Measurements from ENCODE around the gene CXCL11.

DNA sequence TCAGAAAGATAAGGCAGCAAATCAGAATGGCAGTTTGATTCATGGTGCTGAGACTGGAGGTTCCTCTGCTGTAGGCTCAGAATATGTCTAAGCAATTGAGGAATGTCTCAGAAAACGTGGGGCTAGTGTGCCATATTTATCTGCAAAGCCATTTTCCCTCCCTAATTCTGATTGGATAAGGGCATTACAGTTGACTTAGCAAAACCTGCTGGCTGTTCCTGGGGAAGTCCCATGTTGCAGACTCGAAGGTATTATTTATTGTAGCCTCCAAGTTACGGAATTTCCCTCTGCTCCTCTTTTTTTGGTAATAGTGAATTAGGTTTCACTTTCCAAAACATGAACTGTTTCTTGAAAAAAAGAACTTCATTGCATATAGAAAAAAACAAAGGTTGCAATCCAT, 12.5 kb downstream of the CXCL11 start, which contains the start of gene CXCL10:
- TF ChIP-seq, protein P1, sequence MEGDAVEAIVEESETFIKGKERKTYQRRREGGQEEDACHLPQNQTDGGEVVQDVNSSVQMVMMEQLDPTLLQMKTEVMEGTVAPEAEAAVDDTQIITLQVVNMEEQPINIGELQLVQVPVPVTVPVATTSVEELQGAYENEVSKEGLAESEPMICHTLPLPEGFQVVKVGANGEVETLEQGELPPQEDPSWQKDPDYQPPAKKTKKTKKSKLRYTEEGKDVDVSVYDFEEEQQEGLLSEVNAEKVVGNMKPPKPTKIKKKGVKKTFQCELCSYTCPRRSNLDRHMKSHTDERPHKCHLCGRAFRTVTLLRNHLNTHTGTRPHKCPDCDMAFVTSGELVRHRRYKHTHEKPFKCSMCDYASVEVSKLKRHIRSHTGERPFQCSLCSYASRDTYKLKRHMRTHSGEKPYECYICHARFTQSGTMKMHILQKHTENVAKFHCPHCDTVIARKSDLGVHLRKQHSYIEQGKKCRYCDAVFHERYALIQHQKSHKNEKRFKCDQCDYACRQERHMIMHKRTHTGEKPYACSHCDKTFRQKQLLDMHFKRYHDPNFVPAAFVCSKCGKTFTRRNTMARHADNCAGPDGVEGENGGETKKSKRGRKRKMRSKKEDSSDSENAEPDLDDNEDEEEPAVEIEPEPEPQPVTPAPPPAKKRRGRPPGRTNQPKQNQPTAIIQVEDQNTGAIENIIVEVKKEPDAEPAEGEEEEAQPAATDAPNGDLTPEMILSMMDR (optimal IDR thresholded peaks at IDR 0.05 in 1 of 3, IDR thresholded peaks at IDR 0.05 in 1 of 3, conservative IDR thresholded peaks at IDR 0.05 in 1 of 3; ENCODE audit: extremely low read depth in 1 of 3, insufficient read depth in 2 of 3, low read length in 3 of 3), result no peak
- no peak for TF ChIP-seq EZH2 (IDR thresholded peaks at IDR 0.05; ENCODE audit: low read length)

Data from keratinocyte (primary cell).